Gastroesophageal sphincter (tissue), 4 donors: Measurements from ENCODE around the gene POMT1. TPM values are rescaled to one million over a fixed set of nuclear protein-coding genes. Genes with fewer than 3 reads are reported as not detected.

Experiments
- ATAC-seq: fragments of 150-250 bp; one replicate; pipeline ENCODE4 v1.9.1; 2016; ENCODE audit warnings: mild to moderate bottlenecking, moderate library complexity
- H3K27ac ChIP-seq, 4 donors: fragments of 200-600 bp; sonication (generic) in 3 of 4; 1 replicate in 3 of 4; 2 replicates in 1 of 4; pipeline ENCODE4 v1.5.1; 2016 to 2019
- H3K27me3 ChIP-seq: fragments of 200-600 bp; sonication (generic); one replicate; pipeline ENCODE4 v1.5.1; 2019
- H3K36me3 ChIP-seq, 2 donors: fragments of 200-600 bp; sonication (generic); one replicate each; pipeline ENCODE4 v1.5.1; 2019; ENCODE audit warnings: control low read depth in 1 of 2
- H3K4me1 ChIP-seq, 3 donors: fragments of 200-600 bp; sonication (generic); 1 replicate in 2 of 3; 2 replicates in 1 of 3; pipeline ENCODE4 v1.5.1; 2016 to 2019; ENCODE audit warnings: control low read depth in 2 of 3
- H3K4me3 ChIP-seq, 2 donors: fragments of 200-600 bp; sonication (generic); one replicate each; pipeline ENCODE4 v1.5.1; 2019; ENCODE audit warnings: mild to moderate bottlenecking in 1 of 2, moderate library complexity in 1 of 2
- H3K9me3 ChIP-seq, 3 donors: fragments of 200-600 bp; sonication (generic); one replicate each; pipeline ENCODE4 v1.5.1; 2017 to 2019; ENCODE audit warnings: control low read depth in 2 of 3
- EP300 ChIP-seq: sonication (generic); formaldehyde crosslinking; IDR thresholded peaks from one replicate; pipeline ENCODE4 v1.6.1; 2017; ENCODE audit warnings: antibody characterized with exemption, mild to moderate bottlenecking
- POLR2A ChIP-seq, 2 donors: fragments of 450-650 bp; IDR thresholded peaks; one replicate each; pipeline ENCODE4 v1.6.1; 2017; ENCODE audit warnings: antibody characterized with exemption in 2 of 2, mild to moderate bottlenecking in 2 of 2, moderate library complexity in 1 of 2
- POLR2AphosphoS5 ChIP-seq: sonication (generic); formaldehyde crosslinking; IDR thresholded peaks from one replicate; pipeline ENCODE4 v1.6.1; 2017; ENCODE audit warnings: antibody characterized with exemption
- whole genome bisulfite sequencing, 2 donors: methylation state at CpG; one replicate each; pipeline ENCODE4 v1.1.5; 2018; ENCODE audit warnings: low coverage in 1 of 2; 5-methylcytosine and 5-hydroxymethylcytosine counted together
- total RNA-seq, 4 donors: library from RNA; depleted of rRNA; stranded (reverse); fragments of >200 nt; gene quantifications; one replicate each; pipeline ENCODE4 v1.1.0, GENCODE V29; 2016
- TF ChIP-seq, protein P1 (sequence below), 4 experiments: fragments of 200-600 bp in 2 of 4; fragments of 450-650 bp in 2 of 4; sonication (generic) in 1 of 4; IDR thresholded peaks; one replicate each; pipeline ENCODE4 v1.5.1; 2017 to 2019; ENCODE audit warnings: antibody characterized with exemption in 4 of 4, mild to moderate bottlenecking in 2 of 4, moderate library complexity in 2 of 4

POMT1 gene
- total RNA-seq, 4 donors from 2014 or later: 19.9 to 39.7 (median 26.6) TPM

DNA sequence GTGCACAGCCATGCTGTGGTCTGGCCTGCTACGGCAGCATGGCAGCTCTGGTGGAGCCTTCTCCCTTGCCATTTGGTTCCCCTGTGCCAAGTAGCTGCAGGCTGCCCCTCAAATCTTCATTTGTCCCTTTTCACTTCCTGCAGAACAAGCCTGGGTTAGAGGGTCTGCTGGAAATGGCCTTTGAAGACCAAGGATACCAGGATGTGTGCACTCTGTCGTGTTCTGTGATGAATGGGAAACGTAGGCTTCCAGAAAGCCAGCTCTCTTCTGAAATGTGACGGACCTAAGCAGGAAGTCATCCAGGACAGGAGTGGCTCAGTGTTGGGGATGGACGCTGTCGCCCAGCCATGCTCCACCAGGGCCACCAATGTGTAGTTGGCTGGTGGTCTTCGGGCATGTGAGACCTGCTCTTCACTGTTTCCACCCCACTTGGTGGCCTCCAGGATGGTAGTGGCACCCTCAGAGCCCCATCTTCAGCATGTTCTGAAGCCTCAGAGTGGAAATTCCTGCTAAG lies 3.4 kb upstream of the POMT1 start:
- peaks cover 0 to 28% (median 17%) of the 10 kb centered on the region in 3 donors for H3K4me1 ChIP-seq
- peaks cover 0 to 66% of the 10 kb centered on the region in 2 donors for H3K36me3 ChIP-seq
- H3K9me3 ChIP-seq: no peaks in the 10 kb centered on the region
- no peak for TF ChIP-seq POLR2A (IDR thresholded peaks at IDR 0.05)
- TF ChIP-seq EP300: no peak
- TF ChIP-seq, protein P1, sequence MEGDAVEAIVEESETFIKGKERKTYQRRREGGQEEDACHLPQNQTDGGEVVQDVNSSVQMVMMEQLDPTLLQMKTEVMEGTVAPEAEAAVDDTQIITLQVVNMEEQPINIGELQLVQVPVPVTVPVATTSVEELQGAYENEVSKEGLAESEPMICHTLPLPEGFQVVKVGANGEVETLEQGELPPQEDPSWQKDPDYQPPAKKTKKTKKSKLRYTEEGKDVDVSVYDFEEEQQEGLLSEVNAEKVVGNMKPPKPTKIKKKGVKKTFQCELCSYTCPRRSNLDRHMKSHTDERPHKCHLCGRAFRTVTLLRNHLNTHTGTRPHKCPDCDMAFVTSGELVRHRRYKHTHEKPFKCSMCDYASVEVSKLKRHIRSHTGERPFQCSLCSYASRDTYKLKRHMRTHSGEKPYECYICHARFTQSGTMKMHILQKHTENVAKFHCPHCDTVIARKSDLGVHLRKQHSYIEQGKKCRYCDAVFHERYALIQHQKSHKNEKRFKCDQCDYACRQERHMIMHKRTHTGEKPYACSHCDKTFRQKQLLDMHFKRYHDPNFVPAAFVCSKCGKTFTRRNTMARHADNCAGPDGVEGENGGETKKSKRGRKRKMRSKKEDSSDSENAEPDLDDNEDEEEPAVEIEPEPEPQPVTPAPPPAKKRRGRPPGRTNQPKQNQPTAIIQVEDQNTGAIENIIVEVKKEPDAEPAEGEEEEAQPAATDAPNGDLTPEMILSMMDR (IDR thresholded peaks at IDR 0.05): no peak
- TF ChIP-seq POLR2AphosphoS5: no peak
- ATAC-seq: no peak
- no peak overlapping the region for H3K27ac ChIP-seq
- 67 to 70% methylated on average over 3 to 4 of the region's 7 CpGs for WGBS, 2 donors
- no peak overlapping the region for H3K4me3 ChIP-seq
- H3K27me3 ChIP-seq: no peaks in the 10 kb centered on the region

DNA sequence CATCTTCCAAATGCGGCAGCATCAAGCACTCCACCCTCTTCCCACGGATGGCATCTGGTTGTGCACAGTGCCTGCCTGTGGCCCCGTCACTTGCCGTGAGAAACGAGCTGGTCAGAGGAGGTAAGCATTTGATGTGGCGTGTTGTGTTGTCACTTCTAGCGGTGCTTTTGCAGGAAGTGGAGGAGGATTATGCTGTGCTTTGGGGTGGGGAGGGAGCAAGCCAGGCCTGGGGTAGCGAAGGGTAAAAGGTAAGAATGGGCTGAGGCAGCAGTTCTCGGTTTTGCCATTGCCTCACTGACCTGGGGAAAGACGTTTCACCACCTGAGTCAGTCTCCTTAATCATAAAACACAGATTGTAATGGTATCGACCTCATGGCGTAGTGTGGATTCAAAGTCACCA lies 2.3 kb upstream of the POMT1 start:
- no peak overlapping the region for H3K4me3 ChIP-seq
- H3K9me3 ChIP-seq: no peaks in the 10 kb centered on the region
- peaks cover 0 to 55% of the 10 kb centered on the region in 2 donors for H3K36me3 ChIP-seq
- H3K27me3 ChIP-seq: no peaks in the 10 kb centered on the region
- 56 to 63% methylated on average over 4 to 6 of the region's 12 CpGs for WGBS, 2 donors
- H3K27ac ChIP-seq: peak overlapping the region in 1 of 4 donors; percentile 22
- H3K4me1 ChIP-seq: peaks cover 0 to 39% (median 19%) of the 10 kb centered on the region in 3 donors
- TF ChIP-seq POLR2A (IDR thresholded peaks at IDR 0.05) (no peak), POLR2AphosphoS5 (no peak), EP300 (no peak)
- TF ChIP-seq, protein P1 (IDR thresholded peaks at IDR 0.05): no peak
- ATAC-seq: no peak

DNA sequence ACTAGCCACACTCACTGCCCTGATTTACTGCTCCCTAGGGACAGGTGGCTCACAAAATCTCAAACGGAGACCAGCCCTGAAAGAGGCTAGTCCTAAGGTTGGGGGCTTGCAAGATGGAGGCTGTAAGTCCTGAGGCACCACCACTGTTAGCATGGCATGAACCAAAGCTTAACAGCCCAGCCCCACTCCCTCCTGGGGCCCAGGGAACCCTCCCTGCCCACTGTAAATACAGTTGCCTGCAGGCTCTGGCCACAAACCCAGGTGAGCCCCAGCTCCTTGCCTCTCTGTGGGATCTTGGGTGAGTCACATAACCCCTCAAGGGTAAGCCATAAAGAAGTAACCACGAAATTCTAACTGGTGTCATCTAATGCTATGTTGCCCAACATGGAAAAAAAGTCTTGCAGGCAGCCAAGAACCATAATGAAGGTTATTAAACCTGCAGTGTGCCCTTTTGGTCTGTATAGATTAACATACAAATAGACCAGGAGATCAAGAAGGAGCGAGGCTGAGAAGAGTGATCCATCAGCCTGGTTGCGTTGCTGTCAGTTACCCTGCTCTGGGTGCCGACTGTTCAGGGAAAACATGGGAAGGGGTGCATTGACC lies 1.7 kb upstream of the POMT1 start:
- ATAC-seq: no peak
- H3K27ac ChIP-seq: peak overlapping the region in 2 of 4 donors; percentile 21 to 85
- peaks cover 0 to 49% of the 10 kb centered on the region in 2 donors for H3K36me3 ChIP-seq
- no peak for TF ChIP-seq POLR2A (IDR thresholded peaks at IDR 0.05)
- no peak for TF ChIP-seq POLR2AphosphoS5
- no peak for TF ChIP-seq EP300
- TF ChIP-seq, protein P1 (IDR thresholded peaks at IDR 0.05): no peak
- WGBS, 2 donors: 48 to 64% methylated on average over 3 of the region's 5 CpGs
- no peaks in the 10 kb centered on the region for H3K27me3 ChIP-seq
- peaks cover 0 to 42% (median 19%) of the 10 kb centered on the region in 3 donors for H3K4me1 ChIP-seq
- no peak overlapping the region for H3K4me3 ChIP-seq
- no peaks in the 10 kb centered on the region for H3K9me3 ChIP-seq

DNA sequence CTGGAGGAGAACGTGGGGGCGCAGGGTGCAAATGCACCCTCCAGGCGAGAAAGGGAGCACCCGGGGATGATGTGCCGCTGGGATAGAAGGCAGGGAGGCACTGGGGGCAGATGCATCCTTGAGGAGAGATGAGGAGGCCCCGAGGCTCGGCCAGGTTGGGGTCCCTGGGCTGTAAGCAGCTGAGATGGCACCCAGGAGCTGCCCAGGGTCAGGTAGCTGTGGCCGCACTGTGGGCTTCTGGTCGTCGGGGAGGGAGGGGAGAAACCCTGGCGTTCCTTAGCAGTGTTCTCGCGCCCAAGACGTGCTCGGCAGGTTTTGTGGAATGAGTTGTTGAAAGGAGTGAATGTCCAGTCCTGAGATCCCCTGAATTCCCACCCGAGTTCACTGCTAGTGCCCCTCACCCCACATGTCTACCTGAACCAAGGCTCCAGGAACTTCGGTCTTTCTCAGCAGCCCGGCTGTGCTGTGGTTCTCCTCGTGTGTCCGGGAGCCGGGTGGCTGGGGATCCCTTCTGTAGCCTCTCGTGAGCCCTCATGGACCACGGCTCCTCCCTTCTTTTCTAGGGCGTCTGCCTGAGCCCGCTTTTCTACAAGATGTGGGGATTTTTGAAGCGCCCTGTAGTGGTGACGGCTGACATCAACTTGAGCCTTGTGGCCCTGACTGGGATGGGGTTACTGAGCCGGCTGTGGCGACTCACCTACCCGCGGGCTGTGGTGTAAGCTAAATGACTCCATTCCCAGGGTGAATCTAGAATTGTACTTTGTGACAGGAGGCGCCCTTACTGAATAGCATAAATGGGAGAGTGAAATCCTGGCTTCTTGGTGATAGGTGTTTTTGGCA lies 1.1 kb downstream of the POMT1 start:
- ATAC-seq: no peak
- Histone ChIP-seq H3K36me3 (peaks cover 0 to 41% of the 10 kb centered on the region in 2 donors), H3K27ac (peak overlapping the region in 3 of 4 donors; percentile 85 to 89 (median 87)), H3K9me3 (no peaks in the 10 kb centered on the region), H3K4me1 (peaks cover 0 to 42% (median 19%) of the 10 kb centered on the region in 3 donors), H3K4me3 (peak overlapping the region; percentile 83 to 92), H3K27me3 (no peaks in the 10 kb centered on the region)
- 10 to 31% methylated on average over 4 to 13 of the region's 32 CpGs for WGBS, 2 donors
- no peak for TF ChIP-seq POLR2A (IDR thresholded peaks at IDR 0.05)
- no peak for TF ChIP-seq POLR2AphosphoS5
- no peak for TF ChIP-seq EP300

DNA sequence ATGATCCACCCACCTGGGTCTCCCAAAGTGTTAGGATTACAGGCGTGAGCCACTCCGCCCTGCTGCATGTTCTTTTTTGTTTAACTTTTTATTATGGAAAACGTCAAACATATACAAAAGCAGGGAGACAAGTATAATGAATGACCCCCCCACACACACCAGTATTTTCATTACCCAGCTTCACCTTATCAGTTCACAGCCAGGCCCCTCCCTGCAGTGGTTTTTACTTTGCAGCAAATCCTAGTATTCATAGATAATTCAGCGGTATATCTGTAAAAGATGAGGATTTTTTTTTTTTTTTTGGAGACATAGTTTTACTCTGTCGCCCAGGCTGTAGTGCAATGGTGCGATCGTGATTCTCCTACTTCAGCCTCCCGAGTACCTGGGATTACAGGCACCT lies 2.3 kb downstream of the POMT1 start:
- H3K27ac ChIP-seq: no peak overlapping the region
- TF ChIP-seq, protein P1 (IDR thresholded peaks at IDR 0.05): no peak
- TF ChIP-seq POLR2AphosphoS5: no peak
- TF ChIP-seq POLR2A (IDR thresholded peaks at IDR 0.05): no peak
- no peak for TF ChIP-seq EP300
- H3K36me3 ChIP-seq: peaks cover 0 to 42% of the 10 kb centered on the region in 2 donors
- H3K27me3 ChIP-seq: no peaks in the 10 kb centered on the region
- no peak overlapping the region for H3K4me3 ChIP-seq
- peaks cover 0 to 42% (median 19%) of the 10 kb centered on the region in 3 donors for H3K4me1 ChIP-seq
- WGBS, 2 donors: 89 to 93% methylated on average over 5 to 8 of the region's 8 CpGs
- H3K9me3 ChIP-seq: no peaks in the 10 kb centered on the region
- no peak for ATAC-seq
